HG03103 (cell line): ENCODE data around the gene KLKB1.
"Not testable (repeated sequence)": the region's sequence is repeated elsewhere in the genome, so short reads cannot be mapped to it uniquely, and the experiment has no call there.

ENCODE experiments used
- ATAC-seq: cut with Tn5 transposase; IDR thresholded peaks from one replicate; pipeline ENCODE4 v1.9.1; 2021; ENCODE audit warnings: low read depth; ENCODE audit not compliant: unreplicated experiment

The KLKB1 gene

GRCh38 chr4:186226521-186227189 is 652 bp upstream of the KLKB1 start:
- ATAC-seq, result no peak

- no peak for ATAC-seq
These were observed 622 bp downstream of the KLKB1 start for GRCh38 chr4:186227744-186228513.

- ATAC-seq, result no peak
These were observed 1.2 kb downstream of the KLKB1 start for GRCh38 chr4:186228514-186228894.

DNA sequence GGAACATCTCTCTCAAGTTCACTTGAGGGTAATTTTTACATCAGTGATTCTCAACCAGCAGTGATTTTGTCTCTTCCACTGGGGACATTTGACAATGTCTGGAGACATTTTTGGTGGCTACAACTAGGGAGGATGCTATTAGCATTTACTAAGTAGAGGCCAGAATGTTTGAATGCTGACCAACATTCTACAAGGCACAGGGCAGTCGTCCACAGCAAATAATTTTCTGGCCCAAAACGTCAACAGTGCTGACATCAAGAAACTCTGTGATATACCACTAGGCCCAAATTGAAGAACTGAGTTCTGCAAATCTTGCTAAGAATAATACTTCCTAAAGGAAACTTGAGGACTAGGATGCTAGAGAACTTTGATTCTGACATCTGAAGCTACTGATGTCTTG is 7.1 kb downstream of the KLKB1 start:
- ATAC-seq, result no peak

- no peak for ATAC-seq
These were observed 8.8 kb downstream of the KLKB1 start for GRCh38 chr4:186236126-186236525.

GRCh38 chr4:186240452-186240847 is 13.1 kb downstream of the KLKB1 start:
- no peak for ATAC-seq

- ATAC-seq, result no peak
These were observed 13.7 kb downstream of the KLKB1 start for GRCh38 chr4:186240848-186241491.

- no peak for ATAC-seq
These were observed 14.3 kb downstream of the KLKB1 start for GRCh38 chr4:186241616-186242015.

DNA sequence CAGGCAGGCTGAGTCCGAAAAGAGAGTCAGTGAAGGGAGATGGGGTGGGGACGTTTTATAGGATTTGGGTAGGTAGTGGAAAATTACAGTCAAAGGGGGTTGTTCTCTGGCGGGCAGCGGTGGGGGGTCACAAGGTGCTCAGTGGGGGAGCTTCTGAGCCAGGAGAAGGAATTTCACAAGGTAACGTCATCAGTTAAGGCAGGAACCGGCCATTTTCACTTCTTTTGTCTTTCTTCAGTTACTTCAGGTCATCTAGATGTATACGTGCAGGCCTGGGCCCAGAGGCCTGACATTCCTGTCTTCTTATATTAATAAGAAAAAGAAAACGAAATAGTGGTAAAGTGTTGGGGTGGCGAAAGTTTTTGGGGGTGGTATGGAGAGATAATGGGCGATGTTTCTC is 14.7 kb downstream of the KLKB1 start:
- not testable (repeated sequence) for ATAC-seq

DNA sequence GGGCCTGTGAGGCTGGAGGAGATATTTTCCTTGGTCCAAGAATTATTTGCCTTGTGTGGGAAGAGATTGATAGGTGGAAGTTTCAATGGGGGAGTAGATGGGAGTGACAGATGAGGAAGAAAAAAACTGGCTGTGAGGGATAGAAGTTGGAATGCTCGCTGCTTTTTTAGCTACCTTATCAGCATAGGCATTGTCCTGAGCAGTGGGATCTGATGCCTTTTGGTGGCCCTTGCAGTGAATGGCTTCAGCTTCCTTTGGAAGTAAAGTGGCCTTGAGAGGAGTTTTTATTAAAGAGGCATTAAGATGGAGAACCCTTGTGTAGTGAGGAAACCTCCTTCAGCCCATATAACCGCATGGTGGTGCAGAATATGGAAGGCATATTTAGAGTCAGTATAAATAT is 16.0 kb downstream of the KLKB1 start:
- no peak for ATAC-seq

- no peak for ATAC-seq
These were observed 17.5 kb downstream of the KLKB1 start for GRCh38 chr4:186244835-186245234.

- not testable (repeated sequence) for ATAC-seq
These were observed 19.9 kb downstream of the KLKB1 start for GRCh38 chr4:186247062-186247752.

DNA sequence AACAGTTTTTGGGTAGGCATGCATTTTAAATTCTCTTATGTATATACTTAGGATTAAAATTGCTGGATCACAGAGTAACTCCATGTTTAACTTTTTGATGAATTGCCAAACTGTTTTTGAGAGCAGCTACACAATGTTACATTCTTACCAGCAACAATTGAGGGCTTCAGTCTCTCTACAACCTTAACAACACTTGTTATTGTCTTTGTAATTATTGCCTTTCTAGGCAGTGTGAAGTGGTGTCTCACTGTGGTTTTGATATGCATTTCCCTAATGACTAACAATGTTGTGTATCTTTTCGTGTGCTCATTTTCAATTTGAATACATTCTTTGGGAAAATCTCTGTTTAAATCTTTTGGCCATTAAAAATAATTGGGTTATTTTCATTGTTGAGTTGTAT is 21.3 kb downstream of the KLKB1 start:
- ATAC-seq, result no peak

- no peak for ATAC-seq
These were observed 22.8 kb downstream of the KLKB1 start for GRCh38 chr4:186249785-186250754.

DNA sequence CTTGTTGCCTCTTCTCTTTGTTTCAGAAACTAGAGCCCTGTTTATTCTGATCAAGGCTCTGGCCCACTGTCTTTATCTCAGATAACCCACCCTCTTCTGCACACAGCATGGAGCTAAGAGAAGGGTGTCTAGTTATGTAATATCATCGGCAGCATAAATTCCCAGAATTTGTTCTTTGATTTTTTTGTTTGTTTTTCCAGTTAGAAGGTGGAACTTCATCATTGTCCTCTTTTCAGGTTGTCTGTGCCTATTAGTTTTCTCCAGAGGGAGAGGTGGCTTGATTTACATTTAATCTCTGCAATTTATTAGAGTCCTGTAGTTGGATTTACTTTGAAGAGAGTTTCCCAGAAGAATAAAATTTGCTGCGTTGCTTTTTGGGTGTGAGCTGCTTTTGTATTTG is 23.5 kb downstream of the KLKB1 start:
- no peak for ATAC-seq

- ATAC-seq, result no peak
These were observed 27.8 kb downstream of the KLKB1 start for GRCh38 chr4:186255122-186255521.

- ATAC-seq, result no peak
These were observed 31.0 kb downstream of the KLKB1 start for GRCh38 chr4:186258216-186258811.

GRCh38 chr4:186260117-186260503 is 32.8 kb downstream of the KLKB1 start:
- ATAC-seq, result no peak
